Trophoblast cell (in vitro differentiated cells and primary cell): ENCODE data around the gene GABRG3.

Experiments used
- DNase-seq, 2 donors: peaks; one replicate each; pipeline ENCODE4 v3.0.0-alpha.2; 2016
- H2AFZ ChIP-seq: 2 replicates; pipeline ENCODE4 v1.6.1; 2013; ENCODE audit warnings: low read length, moderate library complexity, mild to moderate bottlenecking; ENCODE audit not compliant: insufficient read depth, poor library complexity
- H2AK5ac ChIP-seq: 2 replicates; pipeline ENCODE4 v1.6.1; 2013; ENCODE audit warnings: mild to moderate bottlenecking, low read length
- H2BK120ac ChIP-seq: 2 replicates; pipeline ENCODE4 v1.6.1; 2013; ENCODE audit warnings: low read length, mild to moderate bottlenecking, moderate library complexity; ENCODE audit not compliant: insufficient read depth, poor library complexity
- H2BK12ac ChIP-seq: 2 replicates; pipeline ENCODE4 v1.6.1; 2013; ENCODE audit warnings: mild to moderate bottlenecking, low read length, moderate library complexity
- H2BK5ac ChIP-seq: 2 replicates; pipeline ENCODE4 v1.6.1; 2013; ENCODE audit warnings: low read length, low read depth, moderate library complexity, mild to moderate bottlenecking; ENCODE audit not compliant: poor library complexity
- H3K14ac ChIP-seq: 2 replicates; pipeline ENCODE4 v1.6.1; 2013; ENCODE audit warnings: mild to moderate bottlenecking, low read length
- H3K18ac ChIP-seq: 2 replicates; pipeline ENCODE4 v1.6.1; 2013; ENCODE audit warnings: mild to moderate bottlenecking, low read length
- H3K23ac ChIP-seq: 2 replicates; pipeline ENCODE4 v1.6.1; 2013; ENCODE audit warnings: low read length
- H3K27ac ChIP-seq: 2 replicates; pipeline ENCODE4 v1.5.1; 2013; ENCODE audit warnings: low read depth, mild to moderate bottlenecking, inconsistent platforms, low read length, moderate library complexity
- H3K27me3 ChIP-seq: 2 replicates; pipeline ENCODE4 v1.6.1; 2013; ENCODE audit warnings: inconsistent platforms, mild to moderate bottlenecking, low read length, moderate library complexity; ENCODE audit not compliant: insufficient read depth
- H3K36me3 ChIP-seq, 2 experiments: 1 replicate in 1 of 2; 2 replicates in 1 of 2; pipeline ENCODE4 v1.6.1; 2013; ENCODE audit warnings: low read length in 2 of 2, mild to moderate bottlenecking in 2 of 2, moderate library complexity in 1 of 2; ENCODE audit not compliant: insufficient read depth in 2 of 2, control insufficient read depth in 1 of 2
- H3K4ac ChIP-seq: 2 replicates; pipeline ENCODE4 v1.6.1; 2013; ENCODE audit warnings: low read depth, mild to moderate bottlenecking, low read length, moderate library complexity
- H3K4me1 ChIP-seq, 2 experiments: 1 replicate in 1 of 2; 2 replicates in 1 of 2; pipeline ENCODE4 v1.6.1; 2013; ENCODE audit warnings: low read length in 2 of 2, mild to moderate bottlenecking in 2 of 2, moderate library complexity in 1 of 2; ENCODE audit not compliant: insufficient read depth in 2 of 2, control insufficient read depth in 1 of 2
- H3K4me2 ChIP-seq: 2 replicates; pipeline ENCODE4 v1.6.1; 2013; ENCODE audit warnings: inconsistent platforms, mild to moderate bottlenecking, low read length, moderate library complexity
- H3K4me3 ChIP-seq: 2 replicates; pipeline ENCODE4 v1.5.1; 2013; ENCODE audit warnings: mild to moderate bottlenecking, low read depth, low read length, inconsistent platforms
- H3K79me1 ChIP-seq: one replicate; pipeline ENCODE4 v1.6.1; 2013; ENCODE audit warnings: low read length
- H3K79me2 ChIP-seq: 2 replicates; pipeline ENCODE4 v1.6.1; 2013; ENCODE audit warnings: low read length, mild to moderate bottlenecking; ENCODE audit not compliant: control insufficient read depth, insufficient read depth, poor library complexity
- H3K9ac ChIP-seq: 2 replicates; pipeline ENCODE4 v1.6.1; 2013; ENCODE audit warnings: mild to moderate bottlenecking, low read length
- H3K9me3 ChIP-seq: 2 replicates; pipeline ENCODE4 v1.6.1; 2013; ENCODE audit warnings: low read depth, mild to moderate bottlenecking, control low read depth, inconsistent platforms, low read length; ENCODE audit not compliant: insufficient read depth
- H4K12ac ChIP-seq: 2 replicates; pipeline ENCODE4 v1.6.1; 2013; ENCODE audit warnings: low read depth, mild to moderate bottlenecking, low read length, moderate library complexity
- H4K8ac ChIP-seq: 2 replicates; pipeline ENCODE4 v1.6.1; 2013; ENCODE audit warnings: low read depth, mild to moderate bottlenecking, low read length, moderate library complexity
- H4K91ac ChIP-seq: one replicate; pipeline ENCODE4 v1.6.1; 2013; ENCODE audit warnings: low read depth, mild to moderate bottlenecking, low read length, moderate library complexity
- WGBS: extraction: QIAGEN DNeasy Blood & Tissue Kit; methylation state at CpG from one replicate; pipeline ENCODE4 v1.1.7; 2013; ENCODE audit warnings: missing lambda C conversion rate; ENCODE audit not compliant: insufficient read length, insufficient coverage; ENCODE audit errors: extremely low coverage; 5-methylcytosine and 5-hydroxymethylcytosine counted together

Gene GABRG3

DNA sequence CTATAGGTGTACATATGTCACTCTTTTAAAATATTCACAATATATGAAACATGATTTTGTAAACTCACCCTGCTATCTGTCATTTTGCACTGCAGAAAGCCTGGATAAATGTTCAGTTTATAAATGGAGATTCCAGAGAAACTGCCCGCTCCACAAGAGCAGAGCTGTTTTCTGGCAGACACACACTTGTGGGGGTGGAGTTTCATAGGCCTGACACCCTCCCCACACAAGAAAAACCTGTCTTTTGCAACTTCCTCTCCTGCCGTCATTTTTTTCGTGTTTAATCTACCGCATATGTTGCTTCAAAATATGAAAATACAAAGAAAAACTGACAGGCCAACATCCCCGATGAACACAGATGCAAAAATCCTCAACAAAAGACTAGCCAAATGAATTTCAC, 479.0 kb downstream of the GABRG3 start:
- H3K4me2 ChIP-seq = no peak overlapping the region
- no peak overlapping the region for H3K9ac ChIP-seq
- H3K4ac ChIP-seq = no peak overlapping the region
- H3K18ac ChIP-seq = no peak overlapping the region
- no peak overlapping the region for H2BK12ac ChIP-seq
- H3K27ac ChIP-seq = no peak overlapping the region
- H4K8ac ChIP-seq = no peak overlapping the region
- no peak overlapping the region for H3K14ac ChIP-seq
- H3K4me3 ChIP-seq = no peak overlapping the region
- no peak overlapping the region for H2AK5ac ChIP-seq
- WGBS = no CpG with 5 or more reads among the region's 5 CpGs
- H3K79me1 ChIP-seq = no peaks in the 10 kb centered on the region
- no peaks in the 10 kb centered on the region for H3K36me3 ChIP-seq
- H3K9me3 ChIP-seq = no peaks in the 10 kb centered on the region
- no peak for DNase-seq
- no peak overlapping the region for H2AFZ ChIP-seq
- no peaks in the 10 kb centered on the region for H3K27me3 ChIP-seq
- no peak overlapping the region for H2BK120ac ChIP-seq
- no peak overlapping the region for H3K23ac ChIP-seq
- no peak overlapping the region for H4K12ac ChIP-seq
- H2BK5ac ChIP-seq = no peak overlapping the region
- H3K79me2 ChIP-seq = no peaks in the 10 kb centered on the region
- H4K91ac ChIP-seq = no peak overlapping the region
- H3K4me1 ChIP-seq = no peaks in the 10 kb centered on the region

DNA sequence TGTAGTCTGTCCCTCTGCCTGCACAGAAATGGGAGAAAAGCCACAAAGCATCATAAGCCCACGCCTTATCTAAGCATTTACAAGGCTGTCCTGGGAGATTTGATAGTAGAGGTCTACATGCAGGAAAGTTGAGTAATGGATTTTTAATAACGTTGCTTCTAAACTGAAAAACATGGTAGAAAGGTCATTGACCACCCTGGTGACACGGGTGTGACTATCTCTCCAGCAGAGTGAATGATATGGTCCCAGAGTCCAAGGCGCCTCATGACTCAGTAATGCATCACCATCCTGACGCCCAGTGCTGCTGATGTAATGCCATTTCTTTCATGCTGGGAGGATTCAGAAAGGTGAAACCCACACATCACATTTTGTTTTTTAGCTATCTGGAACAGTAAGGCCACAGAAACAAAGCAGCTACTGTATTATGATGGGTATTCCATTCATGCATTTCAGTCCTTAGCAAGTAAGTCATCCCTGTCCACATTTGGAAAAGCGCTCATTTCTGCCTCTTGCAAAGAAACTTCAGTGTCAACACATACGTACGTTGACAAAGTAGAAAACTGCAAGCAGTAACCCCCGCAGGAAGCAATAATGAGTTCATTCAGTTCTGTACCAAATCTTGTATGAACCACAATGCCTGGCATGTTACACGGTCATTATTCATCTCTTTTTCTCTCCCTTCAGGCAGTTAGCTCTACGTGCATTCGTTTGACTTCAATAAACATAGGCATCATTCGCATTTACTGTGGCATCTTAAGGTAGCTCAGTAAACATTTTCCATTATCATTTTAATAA, 483.5 kb downstream of the GABRG3 start:
- H3K4ac ChIP-seq = no peak overlapping the region
- WGBS = no CpG with 5 or more reads among the region's 13 CpGs

DNA sequence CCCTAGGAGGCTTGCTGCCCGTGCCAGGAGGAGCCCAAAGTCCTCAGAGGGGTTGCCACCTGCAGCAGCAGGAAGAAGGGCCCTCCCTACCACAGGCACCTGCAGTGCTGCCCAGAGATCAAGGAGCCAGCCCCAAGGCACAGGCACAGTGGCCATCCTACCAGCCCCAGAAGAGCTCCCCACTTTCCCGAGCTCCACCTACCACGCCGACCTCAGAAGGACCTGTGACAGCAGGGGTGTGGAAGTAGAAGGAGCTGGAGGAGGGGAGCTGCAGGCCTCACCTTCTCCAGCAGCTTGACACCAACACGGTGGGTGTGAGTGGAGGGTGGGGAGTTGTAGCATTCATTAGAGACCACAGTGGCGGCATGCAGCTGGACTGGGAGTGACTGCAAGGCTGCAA, 485.8 kb downstream of the GABRG3 start:
- Histone ChIP-seq H3K18ac (no peak overlapping the region), H3K9me3 (peaks cover 3% of the 10 kb centered on the region), H3K14ac (no peak overlapping the region), H3K27ac (no peak overlapping the region), H2BK12ac (no peak overlapping the region), H2AFZ (no peak overlapping the region), H3K4me3 (no peak overlapping the region), H3K4me1 (no peaks in the 10 kb centered on the region), H3K79me2 (no peaks in the 10 kb centered on the region), H3K23ac (no peak overlapping the region), H2BK5ac (no peak overlapping the region), H2AK5ac (no peak overlapping the region), H3K4ac (no peak overlapping the region), H3K27me3 (no peaks in the 10 kb centered on the region), H4K8ac (no peak overlapping the region), H3K79me1 (no peaks in the 10 kb centered on the region), H3K4me2 (no peak overlapping the region), H3K9ac (no peak overlapping the region), H4K12ac (no peak overlapping the region), H3K36me3 (no peaks in the 10 kb centered on the region), H2BK120ac (no peak overlapping the region), H4K91ac (no peak overlapping the region)
- no peak for DNase-seq
- WGBS = no CpG with 5 or more reads among the region's 6 CpGs

More for the DNA sequence above, 483.5 kb downstream of the GABRG3 start:
- H3K4me2 ChIP-seq = no peak overlapping the region
- H3K79me1 ChIP-seq = no peaks in the 10 kb centered on the region
- H3K14ac ChIP-seq = no peak overlapping the region
- H4K8ac ChIP-seq = no peak overlapping the region
- H3K36me3 ChIP-seq = no peaks in the 10 kb centered on the region
- H2BK5ac ChIP-seq = no peak overlapping the region
- H3K27me3 ChIP-seq = no peaks in the 10 kb centered on the region
- no peak overlapping the region for H2BK12ac ChIP-seq
- no peak overlapping the region for H4K12ac ChIP-seq
- DNase-seq = no peak
- H3K9ac ChIP-seq = no peak overlapping the region
- no peak overlapping the region for H2AFZ ChIP-seq
- no peak overlapping the region for H4K91ac ChIP-seq
- H2BK120ac ChIP-seq = no peak overlapping the region
- H3K4me1 ChIP-seq = no peaks in the 10 kb centered on the region
- no peak overlapping the region for H3K18ac ChIP-seq
- H3K4me3 ChIP-seq = no peak overlapping the region
- H2AK5ac ChIP-seq = no peak overlapping the region
- no peak overlapping the region for H3K27ac ChIP-seq
- H3K23ac ChIP-seq = no peak overlapping the region
- H3K9me3 ChIP-seq = peaks cover 3% of the 10 kb centered on the region
- no peaks in the 10 kb centered on the region for H3K79me2 ChIP-seq

DNA sequence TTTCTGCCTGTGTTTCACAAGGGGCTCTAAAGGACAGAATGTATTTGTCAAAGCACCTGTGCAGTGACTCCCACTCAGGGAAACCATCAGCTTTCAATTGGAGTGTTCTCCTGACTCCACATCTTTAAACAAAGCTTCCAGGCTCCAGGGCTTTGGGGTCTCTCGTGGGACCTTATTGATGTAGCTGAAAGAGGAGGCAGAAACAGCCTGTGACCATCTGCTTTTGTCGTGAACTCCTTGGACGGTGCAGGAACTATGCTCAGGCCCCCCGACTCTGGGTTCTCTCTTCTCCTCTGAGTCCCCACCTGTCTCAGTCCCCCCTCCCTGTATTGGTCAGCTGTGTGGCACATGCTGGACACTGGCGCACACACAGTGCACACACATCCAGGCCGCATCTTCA, 486.8 kb downstream of the GABRG3 start:
- H3K4me2 ChIP-seq = no peak overlapping the region
- H2BK120ac ChIP-seq = no peak overlapping the region
- no peak overlapping the region for H3K9ac ChIP-seq
- H3K36me3 ChIP-seq = no peaks in the 10 kb centered on the region
- H4K12ac ChIP-seq = no peak overlapping the region
- H2AK5ac ChIP-seq = no peak overlapping the region
- no peak overlapping the region for H3K4me3 ChIP-seq
- no peaks in the 10 kb centered on the region for H3K27me3 ChIP-seq
- no peak overlapping the region for H3K18ac ChIP-seq
- no peaks in the 10 kb centered on the region for H3K79me2 ChIP-seq
- WGBS = no CpG with 5 or more reads among the region's 6 CpGs
- H3K4me1 ChIP-seq = no peaks in the 10 kb centered on the region
- H2BK12ac ChIP-seq = no peak overlapping the region
- no peak overlapping the region for H4K91ac ChIP-seq
- peaks cover 3% of the 10 kb centered on the region for H3K9me3 ChIP-seq
- H3K14ac ChIP-seq = no peak overlapping the region
- no peaks in the 10 kb centered on the region for H3K79me1 ChIP-seq
- no peak overlapping the region for H4K8ac ChIP-seq
- no peak overlapping the region for H3K23ac ChIP-seq
- H2AFZ ChIP-seq = no peak overlapping the region
- DNase-seq = no peak
- H3K4ac ChIP-seq = no peak overlapping the region
- no peak overlapping the region for H2BK5ac ChIP-seq
- no peak overlapping the region for H3K27ac ChIP-seq
